Activated B cell treated with CpG ODN at 0.5 μM for 24 hours (primary cell): ENCODE data around the gene ARL10. TPM values are rescaled to one million over a fixed set of nuclear protein-coding genes. Genes with fewer than 3 reads are reported as not detected.

Experiments
- ATAC-seq: fragments of 200-7000 bp; cut with Tn5 transposase; one replicate; pipeline ENCODE4 v1.10.0; 2021; ENCODE audit warnings: low read depth, mild to moderate bottlenecking, moderate library complexity
- CTCF ChIA-PET: fragments of 350-600 bp; sonication (Branson Sonifier 250); formaldehyde crosslinking; loops from one replicate; lab custom pipeline; 2021; ENCODE audit warnings: antibody characterized with exemption; lab: Charles Lee
- POLR2A ChIA-PET: fragments of 350-600 bp; sonication (Branson Sonifier 250); formaldehyde crosslinking; loops from one replicate; lab custom pipeline; 2021; ENCODE audit warnings: antibody characterized with exemption; lab: Charles Lee
- DNase-seq: peaks from one replicate; pipeline ENCODE4 v3.0.0; 2022
- H3K27ac Mint-ChIP-seq: one replicate; pipeline ENCODE4 v1.8.0; 2020; ENCODE audit warnings: mixed read lengths
- H3K27me3 Mint-ChIP-seq: one replicate; pipeline ENCODE4 v1.8.0; 2021; ENCODE audit warnings: mixed read lengths
- H3K36me3 Mint-ChIP-seq: one replicate; pipeline ENCODE4 v1.8.0; 2021; ENCODE audit warnings: low read depth, mixed read lengths
- H3K4me1 Mint-ChIP-seq: one replicate; pipeline ENCODE4 v1.8.0; 2021; ENCODE audit warnings: mixed read lengths
- H3K4me3 Mint-ChIP-seq: one replicate; pipeline ENCODE4 v1.8.0; 2020; ENCODE audit warnings: mild to moderate bottlenecking, mixed read lengths
- H3K9me3 Mint-ChIP-seq: one replicate; pipeline ENCODE4 v1.8.0; 2020; ENCODE audit warnings: mixed read lengths
- CTCF ChIP-seq: fragments of 200-600 bp; IDR thresholded peaks from one replicate; pipeline ENCODE4 v1.8.0; 2022; ENCODE audit warnings: antibody characterized with exemption, mild to moderate bottlenecking
- intact Hi-C: fragments of 100-400 bp; cut with micrococcal nuclease; formaldehyde crosslinking; loops from one replicate; pipeline ENCODE4 v1.15.1; 2024
- total RNA-seq: library from RNA; stranded (reverse); gene quantifications from 2 replicates; pipeline ENCODE4 v1.2.3, GENCODE V29; 2022

Gene ARL10
- total RNA-seq, 1 donor from 2014 or later, result 14.3 TPM

DNA sequence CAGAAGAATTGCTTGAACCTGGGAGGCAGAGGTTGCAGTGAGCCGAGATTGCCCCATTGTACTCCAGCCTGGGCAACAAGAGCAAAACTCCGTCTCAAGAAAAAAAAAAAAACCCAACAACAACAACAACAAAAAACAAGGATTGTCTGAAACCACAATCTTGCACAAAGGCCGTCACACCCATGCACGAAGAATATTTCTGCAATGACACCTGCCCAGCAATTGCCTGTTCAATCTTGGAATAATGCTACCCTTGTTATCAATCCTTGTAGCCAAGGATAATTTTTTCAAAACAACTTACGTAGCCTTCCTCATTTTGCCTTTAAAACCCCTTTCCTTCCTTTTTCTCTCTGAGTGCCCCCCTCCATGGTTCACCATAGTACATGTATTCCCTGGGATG, 54.8 kb downstream of the ARL10 start:
- Mint-ChIP-seq H3K36me3 (no peaks in the 10 kb centered on the region), H3K4me1 (peaks cover 14% of the 10 kb centered on the region), H3K27ac (no peak overlapping the region), H3K4me3 (no peak overlapping the region), H3K9me3 (no peaks in the 10 kb centered on the region), H3K27me3 (peaks cover 10% of the 10 kb centered on the region)
- DNase-seq (no peak), ATAC-seq (no peak)
- POLR2A ChIA-PET, result interaction anchor here (0.7 kb wide), 1 partner anchor 18 kb away, joined by 3 read pairs; no protein-coding TSS in a partner anchor
- CTCF ChIA-PET, result no interaction called here
- TF ChIP-seq CTCF, result no peak
- intact Hi-C loops, result no loop called here

DNA sequence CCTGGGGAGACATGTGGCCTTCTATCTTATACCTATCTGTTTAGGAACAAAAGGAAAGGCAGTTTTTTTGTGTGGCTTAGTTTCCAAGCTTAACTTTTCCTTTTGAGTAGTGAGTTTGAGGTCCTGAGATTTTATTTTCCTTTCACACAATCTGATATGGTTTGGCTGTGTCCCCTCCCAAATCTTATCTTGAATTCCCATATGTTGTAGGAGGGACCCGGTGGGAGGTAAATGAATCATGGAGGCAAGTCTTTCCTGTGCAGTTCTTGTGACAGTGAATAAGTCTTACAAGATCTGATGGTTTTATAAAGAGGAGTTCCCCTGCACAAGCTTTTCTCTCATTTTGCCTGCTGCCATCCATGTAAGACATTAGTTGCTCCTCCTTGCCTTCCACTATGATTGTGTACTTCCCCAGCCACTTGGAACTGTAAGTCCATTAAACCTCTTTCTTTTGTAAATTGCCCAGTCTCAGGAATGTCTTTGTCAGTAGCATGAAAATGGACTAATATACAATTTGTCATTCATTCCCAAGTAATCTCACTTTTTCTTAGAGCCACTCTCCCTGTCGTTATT, 55.8 kb downstream of the ARL10 start:
- no peak for TF ChIP-seq CTCF
- peaks cover 8% of the 10 kb centered on the region for H3K4me1 Mint-ChIP-seq
- ChIA-PET POLR2A (no interaction called here), CTCF (no interaction called here)
- H3K4me3 Mint-ChIP-seq, result no peak overlapping the region
- no peak overlapping the region for H3K27ac Mint-ChIP-seq
- no peaks in the 10 kb centered on the region for H3K9me3 Mint-ChIP-seq
- ATAC-seq (no peak), DNase-seq (no peak)
- no peaks in the 10 kb centered on the region for H3K36me3 Mint-ChIP-seq
- intact Hi-C loops, result no loop called here
- H3K27me3 Mint-ChIP-seq, result peaks cover 11% of the 10 kb centered on the region

- ChIA-PET CTCF (no interaction called here), POLR2A (no interaction called here)
- TF ChIP-seq CTCF, result no peak
- DNase-seq (no peak), ATAC-seq (no peak)
- no peak overlapping the region for H3K4me3 Mint-ChIP-seq
- intact Hi-C loops, result no loop called here
- peaks cover 11% of the 10 kb centered on the region for H3K27me3 Mint-ChIP-seq
- H3K4me1 Mint-ChIP-seq, result no peaks in the 10 kb centered on the region
- H3K27ac Mint-ChIP-seq, result no peak overlapping the region
- H3K9me3 Mint-ChIP-seq, result no peaks in the 10 kb centered on the region
- H3K36me3 Mint-ChIP-seq, result no peaks in the 10 kb centered on the region
These were observed 58.9 kb downstream of the ARL10 start for GRCh38 chr5:176424181-176424580.

DNA sequence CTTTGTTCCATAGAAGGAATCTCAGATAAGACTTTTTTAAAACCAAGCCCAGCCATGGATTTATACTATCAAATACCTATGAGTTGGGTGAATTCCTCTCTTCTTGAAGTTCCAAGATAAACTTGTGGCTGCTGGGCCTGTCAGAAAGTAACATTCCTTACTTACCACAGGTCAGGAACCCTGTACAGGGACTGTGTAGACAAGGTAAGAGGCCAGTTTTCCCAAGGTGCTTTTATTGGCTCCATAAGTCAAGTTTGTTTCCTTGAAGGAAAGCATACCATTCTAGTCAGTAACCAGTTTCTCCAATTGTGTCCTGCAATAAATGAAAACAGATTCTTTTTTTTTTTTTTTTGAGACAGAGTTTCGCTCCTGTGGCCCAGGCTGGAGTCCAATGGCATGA, 59.9 kb downstream of the ARL10 start:
- H3K4me1 Mint-ChIP-seq, result no peaks in the 10 kb centered on the region
- no peak for ATAC-seq
- H3K9me3 Mint-ChIP-seq, result no peaks in the 10 kb centered on the region
- ChIA-PET POLR2A (no interaction called here), CTCF (no interaction called here)
- peaks cover 11% of the 10 kb centered on the region for H3K27me3 Mint-ChIP-seq
- no peak overlapping the region for H3K27ac Mint-ChIP-seq
- H3K36me3 Mint-ChIP-seq, result no peaks in the 10 kb centered on the region
- no peak overlapping the region for H3K4me3 Mint-ChIP-seq
- no peak for DNase-seq
- TF ChIP-seq CTCF, result no peak
- intact Hi-C loops, result no loop called here

DNA sequence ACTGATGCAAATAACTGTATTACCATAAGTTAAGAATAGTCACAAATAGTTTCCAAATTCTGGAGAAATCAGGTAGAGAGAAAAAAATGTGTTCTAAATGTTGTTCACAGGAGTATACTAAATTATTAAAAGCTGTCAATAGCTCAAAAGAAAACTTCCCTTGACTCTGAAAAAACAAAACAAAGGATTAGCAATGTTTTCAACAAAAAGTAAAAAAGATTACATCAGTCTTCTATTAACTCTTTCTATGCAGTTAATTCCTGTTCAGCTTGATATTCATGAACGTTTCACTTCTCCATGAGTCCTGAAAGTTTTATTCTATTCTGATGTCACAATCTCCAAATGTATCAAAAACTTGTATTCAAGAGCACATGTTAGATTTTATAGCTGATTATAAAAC, 60.5 kb downstream of the ARL10 start:
- Mint-ChIP-seq H3K27ac (no peak overlapping the region), H3K27me3 (peaks cover 7% of the 10 kb centered on the region), H3K9me3 (no peaks in the 10 kb centered on the region), H3K4me1 (no peaks in the 10 kb centered on the region), H3K36me3 (no peaks in the 10 kb centered on the region), H3K4me3 (no peak overlapping the region)
- ChIA-PET CTCF (interaction anchor here (0.6 kb wide), 1 partner anchor 22 kb away, joined by 3 read pairs; no protein-coding TSS in a partner anchor), POLR2A (no interaction called here)
- ATAC-seq, result no peak
- intact Hi-C loops, result no loop called here
- no peak for DNase-seq
- no peak for TF ChIP-seq CTCF
